Pancreas (tissue), 10 donors: Measurements from ENCODE around the gene STK25. TPM values are rescaled to one million over a fixed set of nuclear protein-coding genes. Genes with fewer than 3 reads are reported as not detected.

Source experiments
- ATAC-seq, 4 donors: fragments of 200-7000 bp; cut with Tn5 transposase; one replicate each; pipeline versions ENCODE4 v1.8.0 to v1.9.1; 2020; ENCODE audit warnings: mild to moderate bottlenecking in 4 of 4, moderate library complexity in 4 of 4
- DNase-seq, 6 donors: peaks; one replicate each; pipeline ENCODE4 v3.0.0-alpha.2; 2020
- FAIRE-seq: peaks from 2 replicates; lab custom pipeline; 2012; peaks lifted over from hg19 to GRCh38; lab: Jason Lieb, UNC
- H3K27ac ChIP-seq, 4 donors: fragments of 200-600 bp; sonication (generic); 1 replicate in 3 of 4; 2 replicates in 1 of 4; pipeline versions ENCODE4 v1.5.0 to v1.8.0; 2020
- H3K27me3 ChIP-seq, 4 donors: fragments of 200-600 bp; one replicate each; pipeline ENCODE4 v1.8.0; 2021
- H3K36me3 ChIP-seq, 3 donors: fragments of 200-600 bp; sonication (generic) in 1 of 3; one replicate each; pipeline versions ENCODE4 v1.5.0 to v1.8.0; 2020 to 2021
- H3K4me1 ChIP-seq, 3 donors: fragments of 200-600 bp; one replicate each; pipeline ENCODE4 v1.8.0; 2021
- H3K4me3 ChIP-seq, 4 donors: fragments of 200-600 bp; sonication (generic) in 2 of 4; one replicate each; pipeline versions ENCODE4 v1.5.0 to v1.8.0; 2020 to 2021
- H3K9me3 ChIP-seq, 4 donors: fragments of 200-600 bp; one replicate each; pipeline ENCODE4 v1.8.0; 2021
- WGBS, 2 donors: extraction: QIAGEN DNeasy Blood & Tissue Kit; methylation state at CpG; one replicate each; pipeline ENCODE4 v1.1.7; 2013; 5-methylcytosine and 5-hydroxymethylcytosine counted together
- intact Hi-C, 3 donors: fragments of 100-400 bp; cut with DNase I; formaldehyde crosslinking; loops; one replicate each; pipeline versions ENCODE4 v1.11.1 to v1.14.2; 2022
- polyA plus RNA-seq, 2 donors: library from polyadenylated mRNA; stranded (reverse); fragments of 200-250 nt; gene quantifications; one replicate each; pipeline ENCODE4 v1.2.3, GENCODE V29; 2013
- total RNA-seq, 6 donors: library from RNA; stranded (reverse); fragmentation: NEBNext Ultra II Directional in 4 of 6; extraction: Animal tissue kit (Norgen Biotek cat#: 25700) in 4 of 6; gene quantifications; one replicate each; pipeline versions ENCODE4 v1.2.1 to v1.2.4, GENCODE V29; 2021 to 2023
- TF ChIP-seq, protein P1 (sequence below), 4 donors: fragments of 200-600 bp; sonication (generic) in 3 of 4; IDR thresholded peaks; one replicate each; pipeline versions ENCODE4 v1.5.0 to v1.8.0; 2021; ENCODE audit warnings: antibody characterized with exemption in 4 of 4
- donor health status: healthy with polysubstance abuse.
- donor health status: DM: no; HTN: no; CAD: no; lungs with moderate emphysema.
- donor health status: DM: no; HTN: no; CAD: no.
- donor health status: control.
- donor health status: control.
- donor health status: Bipolar disorder and iron deficiency.
- donor health status: DM: yes; HTN: yes; CAD: no.
- donor health status: DM: no; HTN: no; CAD: no.
- donor health status: DM: no; HTN: no; CAD: no.
- donor health status: DM: yes; HTN: yes; CAD: no.

Gene STK25
- total and polyA plus RNA-seq, 8 donors, result 60.6 to 282 (median 79.1) TPM

DNA sequence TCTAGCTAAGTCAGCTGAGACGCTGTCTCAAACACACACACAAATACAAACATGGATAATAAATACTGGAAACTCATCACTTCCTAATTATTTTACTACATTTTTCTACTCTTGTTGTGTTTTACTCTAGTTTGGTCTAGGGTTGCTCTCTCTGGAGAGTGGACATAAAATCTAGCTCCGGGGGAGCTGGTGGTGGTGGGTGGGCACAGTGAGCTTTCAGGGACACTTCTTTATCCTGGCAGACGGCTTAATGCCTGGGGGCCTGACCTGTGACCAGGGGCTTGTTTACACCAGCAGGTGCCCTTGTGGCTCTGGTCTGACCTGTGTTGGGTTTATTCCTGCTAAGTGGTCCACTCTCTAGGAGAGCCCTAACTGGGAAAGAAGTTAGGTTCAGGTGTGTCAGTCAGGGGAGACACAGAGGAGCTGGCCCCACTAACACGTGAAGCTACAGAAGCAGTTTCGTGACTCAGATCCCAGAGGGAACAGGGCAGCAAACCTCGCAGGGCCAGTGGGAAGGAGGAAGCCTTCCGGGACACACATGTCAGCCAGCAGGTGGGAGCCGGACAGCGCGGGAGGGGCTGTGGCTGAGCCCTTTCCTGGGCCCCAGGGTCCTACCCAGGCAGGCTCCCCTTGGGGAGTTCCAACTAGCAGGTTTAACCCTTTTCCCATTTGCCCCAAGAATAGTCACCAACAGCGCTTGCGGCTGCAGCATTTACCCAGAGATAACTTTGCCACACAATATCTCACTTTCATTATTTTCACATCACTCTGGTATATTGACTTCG, 27.7 kb upstream of the STK25 start:
- Histone ChIP-seq H3K4me3 (no peak overlapping the region), H3K4me1 (peaks cover 0 to 4% (median 3%) of the 10 kb centered on the region in 3 donors), H3K36me3 (no peaks in the 10 kb centered on the region), H3K9me3 (no peaks in the 10 kb centered on the region), H3K27me3 (no peaks in the 10 kb centered on the region), H3K27ac (no peak overlapping the region)
- intact Hi-C loops, result no loop called here
- ATAC-seq (no peak), DNase-seq (peak in 1 of 6 donors; percentile 42), FAIRE-seq (no peak)
- 50 to 64% methylated on average over 12 to 13 of the region's 13 CpGs for WGBS, 2 donors
- TF ChIP-seq, protein P1, sequence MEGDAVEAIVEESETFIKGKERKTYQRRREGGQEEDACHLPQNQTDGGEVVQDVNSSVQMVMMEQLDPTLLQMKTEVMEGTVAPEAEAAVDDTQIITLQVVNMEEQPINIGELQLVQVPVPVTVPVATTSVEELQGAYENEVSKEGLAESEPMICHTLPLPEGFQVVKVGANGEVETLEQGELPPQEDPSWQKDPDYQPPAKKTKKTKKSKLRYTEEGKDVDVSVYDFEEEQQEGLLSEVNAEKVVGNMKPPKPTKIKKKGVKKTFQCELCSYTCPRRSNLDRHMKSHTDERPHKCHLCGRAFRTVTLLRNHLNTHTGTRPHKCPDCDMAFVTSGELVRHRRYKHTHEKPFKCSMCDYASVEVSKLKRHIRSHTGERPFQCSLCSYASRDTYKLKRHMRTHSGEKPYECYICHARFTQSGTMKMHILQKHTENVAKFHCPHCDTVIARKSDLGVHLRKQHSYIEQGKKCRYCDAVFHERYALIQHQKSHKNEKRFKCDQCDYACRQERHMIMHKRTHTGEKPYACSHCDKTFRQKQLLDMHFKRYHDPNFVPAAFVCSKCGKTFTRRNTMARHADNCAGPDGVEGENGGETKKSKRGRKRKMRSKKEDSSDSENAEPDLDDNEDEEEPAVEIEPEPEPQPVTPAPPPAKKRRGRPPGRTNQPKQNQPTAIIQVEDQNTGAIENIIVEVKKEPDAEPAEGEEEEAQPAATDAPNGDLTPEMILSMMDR (IDR thresholded peaks at IDR 0.05), result no peak

DNA sequence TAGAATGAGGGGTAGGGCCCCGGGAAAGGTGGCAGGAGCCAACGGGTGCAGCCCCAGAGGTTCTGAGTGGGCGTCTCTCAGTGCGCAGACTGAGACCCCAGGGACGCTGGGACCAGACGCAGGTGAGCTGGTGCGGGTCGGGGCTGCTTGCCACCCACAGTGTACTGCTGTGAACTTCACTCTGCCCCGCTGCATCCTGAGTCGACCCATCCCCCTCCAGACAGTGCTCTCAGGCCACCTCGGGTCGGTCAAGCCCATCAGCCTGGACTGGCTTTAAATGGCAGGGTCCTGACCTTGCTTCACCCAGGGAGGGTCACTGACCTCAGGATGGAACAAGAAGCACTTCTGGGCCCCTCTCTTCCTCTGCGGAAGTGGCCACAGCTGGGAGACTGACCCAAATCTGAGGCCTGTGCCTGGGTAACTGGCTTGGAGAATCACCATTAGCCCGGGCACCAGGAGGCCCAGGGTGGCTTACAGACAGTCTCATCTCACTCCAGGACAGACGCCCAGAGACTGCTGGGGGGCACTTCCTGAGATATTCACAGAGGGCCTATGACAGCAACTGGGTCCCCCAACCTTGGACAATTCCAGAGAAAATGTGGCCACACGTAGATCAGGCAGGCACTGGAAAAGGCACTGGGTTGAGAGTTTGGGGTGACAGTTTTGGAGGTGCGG, 26.5 kb upstream of the STK25 start:
- WGBS, 2 donors, result 81% methylated on average over 17 of the region's 17 CpGs
- ATAC-seq (no peak), FAIRE-seq (no peak), DNase-seq (peak in 1 of 6 donors; percentile 47)
- Histone ChIP-seq H3K36me3 (no peaks in the 10 kb centered on the region), H3K4me3 (no peak overlapping the region), H3K27ac (no peak overlapping the region), H3K4me1 (no peaks in the 10 kb centered on the region), H3K27me3 (no peaks in the 10 kb centered on the region), H3K9me3 (no peaks in the 10 kb centered on the region)
- intact Hi-C loops, result no loop called here
- TF ChIP-seq, protein P1 (IDR thresholded peaks at IDR 0.05), result no peak

DNA sequence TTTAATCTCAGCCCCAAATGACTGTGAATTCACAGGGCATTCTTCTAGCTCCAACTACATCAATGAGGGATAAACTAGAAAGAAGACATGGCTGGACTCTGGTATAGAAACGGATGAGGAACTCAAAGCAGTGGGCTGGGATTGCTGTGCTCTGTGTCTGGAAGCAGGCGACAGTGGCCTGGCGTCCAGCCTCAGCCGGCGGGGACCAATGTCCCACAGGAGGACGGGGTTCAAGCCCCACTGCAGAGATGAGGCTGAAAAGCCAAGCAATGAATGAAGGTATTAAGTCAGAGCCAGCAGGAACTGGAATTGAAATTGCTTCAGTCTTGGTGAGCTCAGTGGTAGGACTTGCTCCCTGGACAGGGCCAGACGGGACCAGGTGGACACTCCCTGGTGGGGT, 25.9 kb upstream of the STK25 start:
- Histone ChIP-seq H3K4me3 (no peak overlapping the region), H3K27me3 (no peaks in the 10 kb centered on the region), H3K9me3 (no peaks in the 10 kb centered on the region), H3K4me1 (no peaks in the 10 kb centered on the region), H3K36me3 (no peaks in the 10 kb centered on the region), H3K27ac (no peak overlapping the region)
- DNase-seq (peak in 1 of 6 donors; percentile 25), ATAC-seq (no peak), FAIRE-seq (no peak)
- TF ChIP-seq, protein P1 (IDR thresholded peaks at IDR 0.05), result no peak
- intact Hi-C loops, result no loop called here
- WGBS, 2 donors, result 78 to 87% methylated on average over 7 of the region's 7 CpGs

DNA sequence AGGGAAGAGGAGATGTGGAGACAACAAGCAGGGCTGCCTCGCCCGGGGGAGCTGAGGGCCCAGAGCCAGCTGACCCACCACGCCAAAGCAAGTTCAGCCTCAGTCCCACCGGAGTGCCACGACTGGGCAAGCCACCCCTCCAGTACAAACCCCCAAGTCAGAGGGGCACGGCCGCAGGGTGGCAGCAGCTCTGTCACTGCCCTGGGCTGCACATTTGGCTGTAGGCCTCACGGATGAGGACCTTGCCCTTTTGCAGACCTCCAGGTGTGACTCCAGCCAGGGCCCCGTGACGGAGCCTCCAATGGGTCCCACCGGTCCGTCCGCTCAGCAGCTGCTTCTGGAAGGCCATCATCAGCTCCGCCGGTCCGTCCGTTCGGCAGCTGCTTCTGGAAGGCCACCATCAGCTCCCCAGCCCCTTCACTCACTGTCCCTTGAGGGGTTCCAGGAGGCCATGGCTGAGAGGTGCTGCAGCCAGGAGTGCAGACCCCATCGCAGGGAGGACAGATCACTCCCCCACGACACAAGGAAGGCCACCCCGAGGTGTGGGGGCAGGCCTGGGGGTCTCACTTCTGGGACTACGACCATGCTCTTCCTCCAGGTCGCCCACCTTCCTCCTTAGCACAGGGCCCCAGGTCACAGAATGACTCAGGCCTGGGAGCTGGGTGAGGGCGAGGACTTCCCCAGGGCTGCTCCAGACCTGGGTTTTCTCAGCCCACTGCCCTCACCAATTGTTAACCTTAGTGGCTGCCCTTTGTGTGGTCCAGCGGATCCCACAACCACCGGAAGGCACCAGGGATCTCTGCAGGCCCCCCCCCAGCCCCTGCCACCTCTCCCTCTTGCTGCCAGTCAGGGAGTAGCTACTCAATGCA, 24.6 kb upstream of the STK25 start:
- 83 to 84% methylated on average over 26 of the region's 26 CpGs for WGBS, 2 donors
- TF ChIP-seq, protein P1 (IDR thresholded peaks at IDR 0.05), result no peak
- no peak overlapping the region for H3K4me3 ChIP-seq
- H3K36me3 ChIP-seq, result no peaks in the 10 kb centered on the region
- intact Hi-C loops, result no loop called here
- H3K27ac ChIP-seq, result no peak overlapping the region
- DNase-seq (peak in 2 of 6 donors; percentile 28 to 47), FAIRE-seq (no peak), ATAC-seq (no peak)
- H3K27me3 ChIP-seq, result no peaks in the 10 kb centered on the region
- H3K4me1 ChIP-seq, result no peaks in the 10 kb centered on the region
- no peaks in the 10 kb centered on the region for H3K9me3 ChIP-seq
